Retinal pigment epithelial cell (primary cell): ENCODE results near the gene LCN2.
"Not testable (repeated sequence)": the region's sequence is repeated elsewhere in the genome, so short reads cannot be mapped to it uniquely, and the experiment has no call there.

Source experiments
- DNase-seq: peaks from one replicate; pipeline ENCODE4 v3.0.0-alpha.2; 2010; ENCODE audit warnings: low read depth
- H3K4me3 ChIP-seq: 2 replicates; pipeline ENCODE4 v1.5.1; 2011; ENCODE audit warnings: mild to moderate bottlenecking, low read length, control low read depth, moderate library complexity
- CTCF ChIP-seq: conservative IDR thresholded peaks from 2 replicates; pipeline ENCODE4 v1.5.1; 2011; ENCODE audit warnings: low read depth, low read length, control low read depth, inconsistent platforms

The LCN2 gene

DNA sequence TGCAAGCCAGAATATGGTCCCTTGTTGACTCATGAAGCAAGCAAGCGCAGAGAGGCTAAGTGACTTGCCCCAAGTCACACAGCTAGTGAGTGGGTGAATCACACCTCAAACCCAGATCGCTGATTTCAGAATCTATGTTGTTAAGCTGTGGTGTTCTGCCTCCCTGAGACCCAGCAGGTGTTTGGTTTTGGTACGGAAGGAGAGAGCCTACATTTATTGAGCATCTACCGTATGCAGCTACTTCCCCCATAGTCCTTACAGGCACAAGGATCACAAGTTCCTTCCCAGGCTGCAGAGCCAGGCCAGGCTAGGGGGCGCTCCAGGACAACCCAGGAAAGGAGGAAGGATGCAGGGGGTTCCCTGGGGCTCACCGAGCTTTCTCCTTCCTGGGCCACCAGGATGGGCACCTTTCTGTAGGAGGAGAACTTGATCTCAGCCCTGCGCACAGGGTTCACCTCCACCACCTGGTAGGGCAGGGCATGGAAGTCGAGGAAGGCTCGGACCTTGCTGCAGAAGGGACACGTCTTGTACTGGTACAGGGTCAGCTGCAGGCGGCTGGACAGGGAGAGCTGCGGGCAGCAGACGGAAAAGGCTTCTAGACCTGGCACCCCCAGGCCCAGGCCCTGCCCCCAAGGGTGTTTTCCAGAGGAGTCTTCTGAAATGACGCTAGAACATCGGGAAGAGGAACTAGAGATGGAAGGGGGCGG is 24.2 kb upstream of the LCN2 start:
- peak; percentile 83 for TF ChIP-seq CTCF
- no peak for DNase-seq
- H3K4me3 ChIP-seq, result no peak overlapping the region

DNA sequence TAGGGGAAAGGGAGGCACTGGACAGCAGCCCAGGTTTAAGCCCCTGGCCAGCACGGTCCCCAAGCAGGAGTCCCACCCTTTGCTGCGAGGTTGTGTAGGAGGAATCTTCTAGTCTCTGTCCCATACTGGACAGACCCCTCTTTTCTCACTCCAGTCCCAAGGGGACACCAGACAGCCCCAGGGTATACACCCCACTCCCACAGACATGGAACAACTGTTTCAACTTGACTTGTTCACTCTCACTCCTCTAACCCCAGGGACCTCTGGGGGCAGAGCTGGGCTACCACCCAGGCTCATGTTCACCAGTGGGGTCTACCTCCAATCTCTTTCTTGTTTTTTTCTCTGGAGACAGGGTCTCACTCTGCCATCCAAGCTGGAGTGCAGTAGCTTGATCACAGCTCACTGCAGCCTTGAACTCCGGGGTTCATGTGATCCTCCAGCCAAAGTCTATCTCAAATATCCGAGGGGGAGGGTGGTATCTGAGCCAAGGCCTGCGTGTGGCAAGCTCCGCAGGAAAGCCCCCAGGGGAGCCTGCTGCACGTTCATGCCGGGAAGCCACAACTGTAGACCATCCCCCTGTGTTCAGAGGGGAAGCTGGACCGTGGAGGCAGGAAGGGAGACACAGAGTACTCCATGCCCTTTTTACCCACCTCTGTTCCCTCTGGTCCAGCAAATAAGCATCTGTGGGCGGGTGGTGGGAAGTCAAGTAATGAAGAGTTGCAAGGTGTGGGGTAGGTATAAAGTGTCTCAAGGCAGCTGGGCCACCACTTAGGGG is 23.5 kb upstream of the LCN2 start:
- no peak for DNase-seq
- TF ChIP-seq CTCF, result no peak
- no peak overlapping the region for H3K4me3 ChIP-seq

- no peak for TF ChIP-seq CTCF
- DNase-seq, result peak; percentile 50
- peak within 1 kb of the TSS; percentile 91 for H3K4me3 ChIP-seq
These were observed 21.7 kb upstream of the LCN2 start, which contains the start of gene PTGES2 for GRCh38 chr9:128127568-128127989. TSS of gene PTGES2 (minus strand) at chr9:128127729. CDS start at chr9:128127717, 12 bp downstream.

DNA sequence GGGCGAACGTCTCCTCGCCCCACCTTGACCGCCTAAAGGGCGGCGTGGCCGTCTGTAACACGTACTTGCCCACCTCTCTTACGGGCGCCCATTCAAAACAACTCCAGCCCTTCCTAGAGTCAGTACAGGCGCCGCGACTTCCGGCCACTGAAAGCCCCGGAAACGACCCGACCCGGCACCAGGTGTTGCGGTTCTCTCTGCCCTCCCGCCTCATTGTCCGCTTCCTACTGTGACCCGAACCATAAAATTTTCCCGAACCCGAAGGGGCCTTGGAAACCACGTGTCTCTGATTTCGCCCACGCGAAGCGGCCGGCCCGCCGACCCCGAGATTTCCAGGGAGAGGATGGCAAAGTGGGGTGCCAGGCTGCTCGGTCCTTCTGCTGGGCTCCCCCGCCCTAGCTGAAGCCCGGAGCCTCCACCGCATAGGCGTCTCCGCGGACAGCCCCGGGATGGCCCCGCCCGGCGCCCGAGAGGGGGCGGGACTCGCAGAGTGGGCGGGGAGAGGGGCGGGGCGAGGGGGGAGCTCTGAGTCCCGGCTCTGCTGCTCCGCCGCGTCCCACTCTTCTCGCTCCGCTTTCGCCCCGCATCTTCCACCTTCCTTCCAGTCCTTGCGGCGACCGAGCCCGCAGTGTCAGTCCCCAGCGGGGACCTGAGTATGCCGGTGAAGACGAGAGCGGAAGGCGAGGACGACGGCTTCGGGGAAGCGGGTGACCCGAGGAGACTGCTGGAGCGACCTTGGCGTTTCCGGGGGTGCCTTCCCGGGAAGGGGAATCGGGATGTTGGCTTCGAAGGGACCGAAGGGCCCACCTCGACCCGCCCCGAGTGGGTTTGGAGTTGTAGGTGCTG is 21.0 kb upstream of the LCN2 start:
- TF ChIP-seq CTCF, result no peak
- peak overlapping the region; percentile 91 for H3K4me3 ChIP-seq
- DNase-seq, result peak; percentile 75

GRCh38 chr9:128128836-128129590 is 20.2 kb upstream of the LCN2 start:
- no peak for DNase-seq
- peak overlapping the region; percentile 91 for H3K4me3 ChIP-seq
- TF ChIP-seq CTCF, result no peak

- peak; percentile 1 for TF ChIP-seq CTCF
- DNase-seq, H3K4me3 ChIP-seq: not testable (repeated sequence)
These were observed 19.2 kb upstream of the LCN2 start for GRCh38 chr9:128129976-128130590.

- not testable (repeated sequence) for H3K4me3 ChIP-seq, DNase-seq
These were observed 18.6 kb upstream of the LCN2 start for GRCh38 chr9:128130651-128131050.

DNA sequence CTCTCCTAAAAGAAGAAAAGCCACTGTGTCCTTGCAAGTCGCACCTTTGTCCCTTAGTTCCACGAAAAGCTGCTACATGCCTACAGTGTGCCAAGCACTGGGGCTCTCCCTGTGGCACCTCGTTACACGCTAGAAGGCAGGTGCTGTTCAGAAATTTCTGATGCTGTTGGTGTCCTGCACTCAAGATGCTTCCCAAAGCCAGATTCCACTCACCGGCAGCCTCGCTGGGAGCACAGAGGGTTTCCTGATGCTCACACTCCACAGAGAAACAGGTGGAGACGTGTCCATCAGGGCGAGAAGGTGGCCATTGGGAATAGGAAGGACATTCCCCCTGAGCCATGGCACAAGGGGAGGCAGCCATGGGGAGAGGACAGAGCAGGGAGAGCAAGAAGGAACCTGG is 17.9 kb upstream of the LCN2 start:
- not testable (repeated sequence) for H3K4me3 ChIP-seq, DNase-seq

DNA sequence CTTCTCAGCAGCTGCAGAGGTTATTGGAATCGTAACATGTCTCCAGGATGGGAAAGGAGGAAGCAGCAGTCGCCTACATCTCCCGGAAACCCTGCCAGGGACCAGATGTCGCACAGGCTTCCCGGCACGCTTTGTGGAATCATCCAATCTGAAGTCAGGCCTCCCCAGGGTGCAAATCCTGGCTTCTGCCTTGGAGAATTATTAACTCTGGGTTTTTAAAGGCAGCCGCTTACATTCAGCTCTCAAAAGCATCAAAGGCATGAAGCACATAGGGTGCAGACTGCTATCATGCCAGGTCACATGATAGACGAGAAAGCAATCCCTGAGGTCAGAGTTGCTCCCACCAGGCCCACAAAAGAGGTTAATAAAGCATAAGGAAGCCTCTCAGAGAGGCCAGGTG is 17.1 kb upstream of the LCN2 start:
- not testable (repeated sequence) for DNase-seq, H3K4me3 ChIP-seq

- DNase-seq, H3K4me3 ChIP-seq: not testable (repeated sequence)
These were observed 13.7 kb upstream of the LCN2 start for GRCh38 chr9:128135561-128135960.
